GDM1 (cell line): ENCODE results near the gene SENP5.
"Not testable (repeated sequence)": the region's sequence is repeated elsewhere in the genome, so short reads cannot be mapped to it uniquely, and the experiment has no call there.

Experiments
- DNase-seq: peaks from one replicate; lab custom pipeline; 2025; lab: John Stamatoyannopoulos, UW

Gene SENP5, protein sequence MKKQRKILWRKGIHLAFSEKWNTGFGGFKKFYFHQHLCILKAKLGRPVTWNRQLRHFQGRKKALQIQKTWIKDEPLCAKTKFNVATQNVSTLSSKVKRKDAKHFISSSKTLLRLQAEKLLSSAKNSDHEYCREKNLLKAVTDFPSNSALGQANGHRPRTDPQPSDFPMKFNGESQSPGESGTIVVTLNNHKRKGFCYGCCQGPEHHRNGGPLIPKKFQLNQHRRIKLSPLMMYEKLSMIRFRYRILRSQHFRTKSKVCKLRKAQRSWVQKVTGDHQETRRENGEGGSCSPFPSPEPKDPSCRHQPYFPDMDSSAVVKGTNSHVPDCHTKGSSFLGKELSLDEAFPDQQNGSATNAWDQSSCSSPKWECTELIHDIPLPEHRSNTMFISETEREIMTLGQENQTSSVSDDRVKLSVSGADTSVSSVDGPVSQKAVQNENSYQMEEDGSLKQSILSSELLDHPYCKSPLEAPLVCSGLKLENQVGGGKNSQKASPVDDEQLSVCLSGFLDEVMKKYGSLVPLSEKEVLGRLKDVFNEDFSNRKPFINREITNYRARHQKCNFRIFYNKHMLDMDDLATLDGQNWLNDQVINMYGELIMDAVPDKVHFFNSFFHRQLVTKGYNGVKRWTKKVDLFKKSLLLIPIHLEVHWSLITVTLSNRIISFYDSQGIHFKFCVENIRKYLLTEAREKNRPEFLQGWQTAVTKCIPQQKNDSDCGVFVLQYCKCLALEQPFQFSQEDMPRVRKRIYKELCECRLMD

GRCh38 chr3:196867507-196868296, at the start of gene SENP5:
TSS of gene SENP5 (plus strand) at chr3:196867920. CDS start at chr3:196885182, 17,262 bp downstream.
- DNase-seq = peak; percentile 86

- DNase-seq = no peak
Observed at GRCh38 chr3:196821806-196822355, 45.8 kb upstream of the SENP5 start.

- DNase-seq = not testable (repeated sequence)
Observed at GRCh38 chr3:196829651-196830050, 38.1 kb upstream of the SENP5 start.

- DNase-seq = no peak
Observed at GRCh38 chr3:196835086-196835485, 32.6 kb upstream of the SENP5 start.

DNA sequence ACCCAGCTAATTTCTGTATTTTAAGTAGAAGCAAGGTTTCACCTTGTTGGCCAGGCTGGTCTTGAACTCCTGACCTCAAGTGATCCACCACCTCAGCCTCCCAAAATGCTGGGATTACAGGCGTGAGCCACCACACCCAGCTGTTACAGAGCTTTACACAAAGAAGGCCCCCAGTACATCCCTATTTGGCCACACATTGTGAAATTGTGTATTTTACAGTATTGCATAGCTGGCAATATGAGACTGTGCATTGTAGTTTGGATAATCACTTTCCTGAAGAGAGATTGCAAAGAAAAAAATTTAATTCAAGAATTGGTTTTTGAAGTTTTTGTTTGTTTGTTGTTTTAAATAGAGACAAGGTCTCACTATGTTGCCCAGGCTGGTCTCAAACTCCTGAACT, 31.1 kb upstream of the SENP5 start:
- not testable (repeated sequence) for DNase-seq

- peak; percentile 61 for DNase-seq
Observed at GRCh38 chr3:196837819-196838420, 29.8 kb upstream of the SENP5 start.

DNA sequence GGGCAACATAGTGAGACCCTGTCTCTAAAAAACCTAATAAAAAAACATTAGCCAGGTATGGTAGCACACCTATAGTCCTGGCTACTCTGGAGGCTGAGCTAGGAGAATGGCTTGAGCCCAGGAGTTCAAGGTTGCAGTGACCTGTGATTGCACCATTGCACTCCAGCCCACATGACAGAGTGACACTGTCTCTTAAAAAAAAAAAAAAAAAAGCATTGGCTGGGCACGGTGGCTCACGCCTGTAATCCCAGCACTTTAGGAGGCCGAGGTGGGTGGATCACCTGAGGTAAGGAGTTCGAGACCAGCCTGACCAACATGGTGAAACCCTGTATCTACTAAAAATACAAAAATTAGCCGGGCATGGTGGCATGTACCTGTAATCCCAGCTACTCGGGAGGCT, 28.4 kb upstream of the SENP5 start:
- not testable (repeated sequence) for DNase-seq

- no peak for DNase-seq
Observed at GRCh38 chr3:196842567-196843434, 24.9 kb upstream of the SENP5 start.

- no peak for DNase-seq
Observed at GRCh38 chr3:196843435-196844110, 24.1 kb upstream of the SENP5 start.

DNA sequence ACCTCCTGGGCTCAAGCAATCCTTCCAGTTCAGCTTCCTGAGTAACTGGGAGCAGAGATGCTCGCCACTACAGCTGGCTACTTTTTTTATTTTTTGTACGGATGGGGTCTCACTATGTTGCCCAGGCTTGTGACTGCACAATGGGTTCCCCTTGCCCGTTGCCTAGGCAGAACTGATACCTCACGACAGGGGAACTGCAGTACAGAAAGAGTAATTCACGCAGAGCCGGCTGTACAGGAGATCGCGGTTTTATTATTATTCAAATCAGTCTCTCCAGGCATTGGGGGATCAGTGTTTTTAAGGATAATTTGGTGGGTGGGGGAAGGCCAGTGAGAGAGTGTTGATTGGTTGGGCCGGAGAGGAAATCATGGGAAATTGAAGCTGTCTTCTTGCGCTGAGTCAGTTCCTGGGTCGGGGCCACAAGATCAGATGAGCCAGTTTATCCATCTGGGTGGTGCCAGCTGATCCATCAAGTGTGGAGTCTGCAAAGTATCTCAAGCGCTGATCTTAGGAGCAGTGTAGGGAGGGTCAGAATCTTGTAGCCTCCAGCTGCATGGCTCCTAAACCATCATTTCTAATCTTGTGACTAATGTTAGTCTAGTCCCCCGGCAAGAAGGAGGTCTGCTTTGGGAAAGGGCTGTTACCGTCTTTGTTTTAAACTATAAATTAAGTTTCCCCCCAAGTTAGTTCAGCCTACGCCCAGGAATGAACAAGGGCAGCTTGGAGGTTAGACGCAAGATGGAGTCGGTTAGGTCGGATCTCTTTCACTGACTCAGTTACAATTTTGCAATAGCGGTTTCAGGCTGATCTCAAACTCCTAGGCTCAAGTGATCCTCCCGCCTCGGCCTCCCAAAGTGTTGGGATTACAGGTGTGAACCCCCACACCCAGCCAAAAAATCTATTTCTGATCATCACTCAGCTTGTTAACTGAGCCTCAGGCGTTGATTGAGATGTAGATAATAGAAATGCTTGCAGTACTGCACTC, 23.2 kb upstream of the SENP5 start:
- not testable (repeated sequence) for DNase-seq

- DNase-seq = not testable (repeated sequence)
Observed at GRCh38 chr3:196848375-196848774, 19.3 kb upstream of the SENP5 start.

DNA sequence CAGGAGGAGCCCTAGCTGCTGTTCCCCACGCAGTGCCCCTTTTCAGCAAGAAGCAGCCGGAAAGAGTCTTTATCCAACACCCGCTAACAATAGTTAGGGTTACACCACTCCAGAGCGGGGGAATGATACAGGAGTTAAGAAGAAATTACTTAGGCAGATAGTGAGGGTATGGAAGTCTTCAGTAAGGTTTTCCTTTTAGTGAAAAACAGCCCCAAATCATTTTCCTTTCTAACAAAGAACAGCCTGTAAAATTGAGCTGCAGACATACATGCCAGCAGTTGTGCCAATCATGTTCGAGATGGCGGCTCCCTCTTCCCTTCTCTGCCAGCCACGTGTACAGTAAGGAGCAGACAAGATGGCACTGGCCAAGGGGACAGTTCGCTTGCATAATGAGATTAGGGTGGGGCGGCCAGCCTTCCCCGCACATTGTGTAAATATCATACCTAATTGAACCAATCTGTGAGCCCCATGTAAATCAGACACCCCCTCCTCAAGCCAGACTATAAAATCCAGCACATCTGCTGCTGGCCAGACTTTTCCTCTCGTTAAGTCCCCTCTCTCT, 18.5 kb upstream of the SENP5 start:
- no peak for DNase-seq

DNA sequence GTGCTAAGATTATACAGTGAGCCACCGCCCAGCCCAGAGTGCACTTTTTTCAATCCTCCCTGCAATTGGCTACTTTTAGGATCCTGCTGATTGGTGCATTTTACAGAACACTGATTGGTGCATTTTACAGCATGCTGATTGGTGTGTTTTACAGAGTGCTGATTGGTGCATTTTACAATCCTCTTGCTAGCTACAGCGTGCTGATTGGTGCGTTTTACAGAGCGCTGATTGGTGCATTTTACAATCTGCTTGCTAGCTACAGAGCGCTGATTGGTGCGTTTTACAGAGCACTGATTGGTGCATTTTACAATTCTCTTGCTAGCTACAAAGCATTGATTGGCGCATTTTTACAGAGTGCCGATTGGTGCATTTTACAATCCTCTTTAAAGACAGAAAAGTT, 4.7 kb upstream of the SENP5 start:
- DNase-seq = not testable (repeated sequence)

GRCh38 chr3:196867155-196867506, 589 bp upstream of the SENP5 start:
- DNase-seq = no peak

- DNase-seq = no peak
Observed at GRCh38 chr3:196868297-196868661, 559 bp downstream of the SENP5 start.

DNA sequence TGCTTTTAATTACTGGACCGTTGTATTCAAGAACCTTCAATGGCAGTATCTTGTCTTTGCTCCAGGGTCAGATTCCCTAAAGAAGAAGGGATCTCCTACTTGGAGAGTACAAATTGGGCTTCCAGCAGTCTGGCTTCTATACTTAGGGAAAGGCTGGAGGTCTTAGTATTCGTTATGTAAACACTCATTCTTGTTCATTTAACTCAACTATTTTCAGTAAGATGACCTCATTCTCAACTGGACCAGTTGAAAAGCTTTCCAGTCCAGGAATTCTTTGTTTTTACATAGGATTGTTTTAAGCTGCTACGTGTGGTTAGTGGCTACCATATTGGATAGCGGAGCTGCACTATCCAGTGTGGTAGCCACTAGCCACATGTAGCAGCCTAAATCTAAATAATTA, 4.6 kb downstream of the SENP5 start:
- DNase-seq = no peak

DNA sequence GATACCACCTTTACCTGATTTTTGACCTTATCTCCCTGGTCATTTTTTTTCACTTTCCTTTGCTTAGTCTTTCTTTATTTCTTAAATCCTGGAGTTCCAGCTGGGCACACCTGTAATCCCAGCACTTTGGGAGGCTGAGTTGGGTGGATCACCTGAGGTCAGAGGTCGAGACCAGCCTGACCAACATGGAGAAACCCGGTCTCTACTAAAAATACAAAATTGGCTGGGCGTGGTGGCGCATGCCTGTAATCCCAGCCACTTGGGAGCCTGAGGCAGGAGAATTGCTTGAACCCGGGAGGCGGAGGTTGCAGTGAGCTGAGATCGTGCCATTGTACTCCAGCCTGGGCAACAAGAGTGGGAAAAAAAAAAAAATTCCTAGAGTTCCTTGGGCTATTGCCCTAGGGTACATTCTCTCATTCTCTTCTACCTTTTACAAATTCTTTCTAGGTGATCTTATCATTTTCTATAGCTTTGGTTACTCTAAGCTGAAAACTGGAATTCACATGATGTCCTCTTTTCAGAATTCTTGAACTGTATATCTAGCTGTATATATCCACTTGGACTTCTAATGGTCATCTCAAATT, 6.9 kb downstream of the SENP5 start:
- DNase-seq = not testable (repeated sequence)

DNA sequence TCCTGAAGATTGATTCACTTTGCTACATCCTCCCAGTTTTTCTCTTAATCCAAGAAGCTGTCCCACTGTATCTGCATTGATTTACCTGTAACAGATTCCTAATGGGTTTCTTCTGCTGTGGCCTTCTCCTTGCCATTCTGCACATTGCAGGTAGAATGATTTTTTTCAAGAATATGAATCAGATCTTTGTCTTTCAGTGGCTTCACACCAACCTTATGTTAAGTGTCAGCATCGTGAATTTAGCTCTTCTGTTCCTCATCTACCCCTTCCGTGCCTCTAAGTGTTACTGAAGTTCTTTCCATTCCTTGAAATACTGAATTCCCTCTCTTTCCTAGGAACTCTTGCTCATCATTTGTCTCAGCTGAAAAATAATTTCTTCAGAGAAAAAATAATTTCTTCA, 7.5 kb downstream of the SENP5 start:
- DNase-seq = no peak
